ENCODE results near the gene UGT2B28.
"Not testable (repeated sequence)": the region's sequence is repeated elsewhere in the genome, so short reads cannot be mapped to it uniquely, and the experiment has no call there.

UGT2B28 gene

DNA sequence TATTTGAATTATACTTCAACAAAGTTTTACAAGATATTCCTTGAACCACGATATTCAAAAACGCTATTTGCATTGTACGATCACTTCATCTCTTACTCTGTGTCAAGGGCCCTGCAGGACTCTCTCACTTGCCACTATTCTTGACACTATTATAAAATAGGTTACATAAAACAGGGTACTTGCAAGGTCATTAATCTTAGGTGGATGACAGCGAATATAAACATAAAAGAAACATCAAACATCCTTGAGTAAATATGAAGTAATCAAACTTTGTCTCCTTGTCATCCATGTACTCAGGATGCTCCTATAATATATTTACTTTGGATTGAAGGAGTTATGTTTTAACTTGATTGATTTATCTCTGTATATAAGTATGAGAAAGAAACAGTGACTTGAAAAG, at the start of gene UGT2B28:
Gene UGT2B28, plus strand, starts transcription at position 395 of the 400 bp plus-strand sequence. CDS start 26 bp downstream, outside the sequence.
- DNase-seq: not testable (repeated sequence)

DNA sequence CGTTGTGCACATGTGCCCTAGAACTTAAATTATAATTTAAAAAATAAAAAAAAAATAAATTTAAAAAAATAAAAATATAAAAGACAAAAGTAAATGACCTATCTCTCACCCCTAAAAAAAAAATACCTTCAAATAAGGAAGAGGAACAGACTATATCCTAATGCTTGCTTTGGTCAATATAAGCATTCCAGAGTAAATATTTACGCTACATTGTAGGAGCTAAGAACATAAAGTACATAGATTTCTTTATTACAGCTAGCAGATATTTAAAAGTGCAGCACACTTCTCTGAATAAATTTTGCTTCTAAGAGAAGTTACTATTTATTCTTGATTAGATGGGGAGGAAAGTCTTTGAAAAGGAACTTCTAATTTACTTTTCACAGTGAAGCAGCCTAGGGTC, 41.2 kb upstream of the UGT2B28 start:
- DNase-seq: no peak

DNA sequence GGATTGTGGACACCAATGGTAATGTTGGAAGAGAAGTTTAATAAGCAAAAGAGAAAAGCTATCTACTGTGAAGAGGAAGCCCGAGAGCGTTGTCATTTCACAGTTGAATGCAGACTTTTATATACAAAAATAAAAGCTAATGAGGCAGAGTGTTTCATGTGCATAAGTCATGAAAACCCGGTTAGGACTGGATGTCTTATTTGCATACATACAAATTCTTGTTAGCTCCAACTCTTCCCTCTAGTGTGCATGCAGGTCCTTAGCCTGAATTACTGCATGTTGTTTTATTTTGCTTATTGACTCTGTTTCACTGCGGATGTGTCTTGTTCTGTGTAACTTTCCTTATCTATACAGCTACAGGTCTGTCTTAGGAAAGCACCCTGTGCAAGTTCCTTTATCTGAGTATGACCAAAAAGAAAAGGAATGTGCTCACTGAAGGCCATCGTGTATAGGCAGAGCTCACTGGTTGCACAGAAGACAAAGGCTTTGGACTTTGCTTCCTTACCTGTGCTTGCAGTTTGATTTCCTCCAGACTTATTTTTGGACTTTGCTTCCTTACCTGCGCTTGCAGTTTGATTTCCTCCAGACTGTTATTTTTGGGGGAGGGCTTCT, 40.6 kb upstream of the UGT2B28 start:
- DNase-seq: no peak

DNA sequence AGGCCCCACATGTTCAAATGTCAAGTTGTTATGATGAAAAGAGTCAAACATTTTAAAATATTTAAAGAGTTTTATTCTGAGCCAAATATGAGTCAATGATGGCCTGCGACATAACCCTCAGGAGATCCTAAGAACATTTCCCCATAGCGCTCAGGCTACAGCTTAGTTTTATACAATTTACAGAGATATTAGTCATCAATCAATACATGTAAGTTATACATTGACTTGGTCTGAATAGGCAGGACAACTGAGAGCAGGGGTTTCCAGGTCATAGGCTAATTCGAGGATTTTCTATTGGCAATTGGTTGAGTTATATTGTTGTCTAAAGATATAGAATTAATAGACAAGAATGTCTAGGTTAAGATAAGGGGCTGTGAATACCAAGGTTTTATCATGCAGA, 39.5 kb upstream of the UGT2B28 start:
- not testable (repeated sequence) for DNase-seq

DNA sequence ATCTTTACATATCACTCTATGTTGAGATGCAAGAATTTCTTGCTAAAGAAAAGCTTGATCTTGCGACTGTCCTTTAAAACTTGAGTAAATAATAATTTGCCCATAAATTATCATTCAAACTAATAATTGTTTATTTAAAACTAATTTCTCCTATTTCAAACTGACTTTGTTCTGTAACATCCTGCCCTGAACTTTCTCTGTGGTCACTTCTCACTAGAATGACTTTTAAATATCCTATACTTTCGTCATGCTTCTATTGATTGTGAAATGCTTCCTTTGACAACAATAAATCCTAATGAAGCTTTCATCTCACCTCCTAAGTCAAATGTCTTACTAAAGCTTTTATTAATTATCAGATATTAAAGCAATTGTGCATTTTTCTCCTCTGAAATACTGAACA, 38.5 kb upstream of the UGT2B28 start:
- DNase-seq: not testable (repeated sequence)

DNA sequence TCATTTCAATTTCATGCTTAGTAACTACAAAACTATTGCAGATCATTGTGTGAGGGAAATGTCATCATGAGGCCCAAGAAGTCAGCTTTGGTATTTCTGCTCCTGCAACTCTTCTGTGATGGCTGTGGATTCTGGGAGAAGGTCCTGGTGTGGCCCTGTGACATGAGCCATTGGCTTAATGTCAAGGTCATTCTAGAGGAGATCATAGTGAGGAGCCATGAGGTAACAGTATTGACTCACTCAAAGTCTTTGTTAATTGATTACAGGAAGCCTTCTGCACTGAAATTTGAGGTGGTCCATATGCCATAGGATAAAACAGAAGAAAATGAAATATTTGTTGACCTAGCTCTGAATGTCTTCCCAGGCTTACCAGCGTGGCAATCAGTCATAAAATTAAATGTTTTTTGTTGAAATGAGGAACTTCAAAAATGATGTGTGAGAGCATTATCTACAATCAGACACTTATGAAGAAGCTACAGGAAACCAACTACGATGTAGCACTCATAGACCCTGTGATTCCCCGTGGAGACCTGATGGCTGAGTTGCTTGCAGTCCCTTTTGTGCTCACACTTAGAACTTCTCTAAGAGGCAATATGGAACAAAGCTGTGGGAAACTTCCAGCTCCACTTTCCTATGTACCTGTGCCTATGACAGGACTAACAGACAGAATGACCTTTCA, 37.6 kb upstream of the UGT2B28 start:
- DNase-seq: not testable (repeated sequence)

DNA sequence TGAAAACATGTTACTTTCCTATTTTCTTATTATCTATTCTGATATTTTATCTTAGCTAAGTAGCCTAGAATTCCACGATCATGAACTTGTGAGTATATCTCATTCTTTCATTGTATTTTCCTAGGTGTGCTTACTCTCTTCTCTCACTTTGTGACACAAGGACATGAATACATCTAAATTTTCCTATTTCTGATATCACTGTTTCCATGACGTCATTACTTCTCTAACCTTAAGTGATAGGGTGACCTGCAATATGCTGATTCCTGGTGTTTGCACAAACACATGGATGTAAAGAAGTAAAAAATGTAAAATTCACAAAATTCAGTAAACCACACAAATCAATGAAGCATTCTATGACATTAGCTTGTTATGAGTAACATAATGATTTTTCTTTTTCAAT, 29.4 kb upstream of the UGT2B28 start:
- DNase-seq: not testable (repeated sequence)

DNA sequence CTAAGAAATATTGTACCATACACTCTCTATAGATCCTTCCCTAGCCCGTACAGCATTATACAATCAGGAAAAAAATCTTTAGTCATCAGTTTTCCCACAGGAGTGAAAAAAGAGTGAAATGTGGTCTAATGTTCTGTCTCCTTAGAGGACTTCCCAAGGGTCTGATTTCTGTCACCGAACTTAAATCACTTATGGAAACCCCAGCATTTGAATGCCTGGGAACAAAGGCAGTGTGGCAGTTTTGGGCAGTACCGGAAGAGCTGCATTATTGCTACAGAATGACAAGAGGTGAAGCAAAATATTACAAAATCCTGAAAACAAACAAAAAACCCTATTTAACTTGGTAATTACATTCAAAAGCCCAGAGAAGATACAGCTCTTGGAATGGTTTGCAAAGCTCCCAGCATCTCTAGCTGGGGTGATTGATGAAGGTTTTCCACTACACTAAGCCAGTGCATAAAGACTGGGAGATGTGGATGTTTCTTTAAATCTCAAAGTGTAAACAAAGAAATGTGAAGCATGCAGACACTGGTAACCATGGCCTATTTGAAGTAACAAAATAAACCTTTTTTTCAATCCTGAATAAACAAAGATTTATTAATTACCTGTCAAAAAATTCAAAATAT, 27.0 kb upstream of the UGT2B28 start:
- DNase-seq: not testable (repeated sequence)

DNA sequence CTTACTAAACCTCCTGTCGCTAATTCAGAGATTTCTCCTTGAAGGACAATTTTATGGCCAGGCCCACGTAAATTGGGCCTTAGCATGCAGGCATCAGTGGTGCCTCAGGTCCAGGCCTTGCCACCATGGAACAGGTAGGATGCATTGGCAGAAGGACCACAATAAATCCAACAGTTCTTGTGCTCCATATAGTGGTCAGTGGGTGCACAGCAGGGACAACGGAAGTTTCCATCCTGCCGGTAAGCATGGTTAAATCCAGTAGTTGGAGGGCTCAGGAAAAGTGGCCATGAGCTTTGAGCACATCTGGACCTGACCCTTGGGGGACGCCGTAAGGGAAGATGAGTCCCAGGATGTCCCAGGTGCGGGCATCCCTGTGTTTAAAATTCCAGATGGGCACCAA, 11.7 kb upstream of the UGT2B28 start:
- DNase-seq: not testable (repeated sequence)

DNA sequence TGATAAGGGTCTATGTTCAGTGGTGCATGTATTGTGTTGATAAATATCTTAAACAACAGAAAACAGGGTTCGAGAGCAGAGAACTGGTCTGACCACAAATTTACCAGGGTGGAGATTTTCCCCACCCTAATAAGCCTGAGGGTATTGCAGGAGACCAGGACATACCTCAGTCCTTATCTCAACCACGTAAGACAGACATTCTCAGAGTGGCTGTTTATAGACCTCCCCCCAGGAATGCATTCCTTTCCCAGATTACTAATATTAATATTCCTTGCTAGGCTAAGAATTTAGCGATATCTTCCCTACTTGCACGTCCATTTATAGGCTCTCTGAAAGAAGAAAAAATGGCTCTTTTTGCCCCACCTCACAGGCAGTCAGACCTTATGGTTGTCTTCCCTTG, 16.1 kb downstream of the UGT2B28 start:
- not testable (repeated sequence) for DNase-seq

DNA sequence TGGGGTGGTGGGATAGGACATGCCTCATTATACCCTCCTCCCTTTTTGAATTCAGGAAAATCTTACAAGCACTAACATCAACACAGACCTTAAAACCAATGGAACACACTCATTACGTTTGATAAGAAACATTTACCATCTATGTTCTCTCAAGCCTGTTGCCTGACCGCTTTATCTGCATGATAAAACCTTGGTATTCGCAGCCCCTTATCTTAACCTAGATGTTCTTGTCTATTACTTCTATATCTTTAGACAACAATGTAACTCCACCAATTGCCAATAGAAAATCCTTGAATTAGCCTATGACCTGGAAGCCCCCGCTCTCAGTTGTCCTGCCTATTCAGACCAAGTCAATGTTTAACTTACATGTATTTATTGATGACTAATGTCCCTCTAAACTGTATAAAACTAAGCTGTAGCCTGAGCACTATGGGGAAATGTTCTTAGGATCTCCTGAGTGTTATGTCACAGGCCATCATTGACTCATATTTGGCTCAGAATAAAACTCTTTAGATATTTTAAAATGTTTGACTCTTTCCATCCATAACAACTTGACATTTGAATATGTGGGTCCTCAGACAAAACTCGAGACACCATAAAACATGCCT, 28.3 kb downstream of the UGT2B28 start:
- DNase-seq: not testable (repeated sequence)

DNA sequence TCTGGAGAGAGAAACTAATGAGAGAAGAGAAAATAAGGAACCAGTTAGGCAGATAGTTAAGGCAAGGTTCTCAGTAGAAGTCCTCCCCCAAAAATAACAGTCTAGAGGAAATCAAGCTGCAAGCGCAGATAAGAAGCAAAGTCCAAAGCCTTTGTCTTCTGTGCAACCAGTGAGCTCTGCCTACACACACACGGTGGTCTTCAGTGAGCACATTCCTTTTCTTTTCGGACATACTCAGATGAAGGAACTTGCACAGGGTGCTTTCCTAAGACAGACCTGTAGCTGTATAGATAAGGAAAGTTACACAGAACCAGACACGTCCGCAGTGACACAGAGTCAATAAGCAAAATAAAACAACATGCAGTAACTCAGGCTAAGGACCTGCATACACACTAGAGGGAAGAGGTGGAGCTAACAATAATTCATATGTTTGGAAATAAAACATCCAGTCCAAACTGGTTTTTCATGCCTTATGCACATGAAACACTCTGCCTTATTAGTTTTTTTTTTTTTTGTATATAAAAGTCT, 29.3 kb downstream of the UGT2B28 start:
- not testable (repeated sequence) for DNase-seq

DNA sequence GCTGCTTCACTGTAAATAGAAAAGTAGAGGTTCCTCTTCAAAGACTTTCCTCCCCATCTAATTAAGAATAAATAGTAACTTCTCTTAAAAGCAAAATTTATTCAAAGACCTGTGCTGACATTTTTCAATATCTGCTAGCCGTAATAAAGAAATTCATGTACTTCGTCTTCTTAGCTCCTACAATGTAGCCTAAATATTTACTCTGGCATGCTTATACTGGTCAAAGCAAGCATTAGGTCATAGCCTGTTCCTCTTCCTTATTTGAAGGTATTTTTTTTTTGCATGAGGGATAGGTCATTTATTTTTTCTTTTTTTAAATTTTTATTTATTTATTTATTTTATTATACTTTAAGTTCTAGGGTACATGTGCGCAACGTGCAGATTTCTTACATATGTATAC, 30.0 kb downstream of the UGT2B28 start:
- not testable (repeated sequence) for DNase-seq

DNA sequence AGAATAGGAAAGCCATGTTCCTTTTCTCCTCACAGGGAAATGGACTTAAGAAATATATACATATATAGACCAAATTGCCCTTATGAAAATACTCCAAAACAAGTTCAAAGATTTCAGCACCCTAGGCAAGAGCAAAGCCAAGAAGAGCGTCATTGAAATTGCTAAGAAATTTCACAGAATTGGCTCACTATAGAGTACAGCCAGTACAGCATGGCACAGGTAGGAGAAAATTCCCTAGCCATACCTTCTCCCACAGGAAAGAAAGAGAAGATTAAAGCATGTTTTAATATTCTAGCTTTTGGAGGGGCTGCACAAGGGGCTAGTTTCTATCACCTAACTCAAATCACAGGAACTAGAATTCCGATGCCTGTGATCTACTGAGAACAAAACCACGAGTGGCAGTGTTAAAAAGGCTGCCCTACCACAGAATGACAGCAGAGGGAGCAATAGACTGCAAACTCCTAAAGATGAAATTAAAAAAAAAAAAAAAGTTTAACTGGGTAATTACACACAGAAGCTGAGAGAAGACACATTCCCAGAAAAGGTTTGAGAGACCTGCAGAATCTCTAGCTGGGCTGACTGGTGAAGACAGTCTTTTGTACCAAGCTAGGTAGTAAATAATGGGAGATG, 37.5 kb downstream of the UGT2B28 start:
- not testable (repeated sequence) for DNase-seq

DNA sequence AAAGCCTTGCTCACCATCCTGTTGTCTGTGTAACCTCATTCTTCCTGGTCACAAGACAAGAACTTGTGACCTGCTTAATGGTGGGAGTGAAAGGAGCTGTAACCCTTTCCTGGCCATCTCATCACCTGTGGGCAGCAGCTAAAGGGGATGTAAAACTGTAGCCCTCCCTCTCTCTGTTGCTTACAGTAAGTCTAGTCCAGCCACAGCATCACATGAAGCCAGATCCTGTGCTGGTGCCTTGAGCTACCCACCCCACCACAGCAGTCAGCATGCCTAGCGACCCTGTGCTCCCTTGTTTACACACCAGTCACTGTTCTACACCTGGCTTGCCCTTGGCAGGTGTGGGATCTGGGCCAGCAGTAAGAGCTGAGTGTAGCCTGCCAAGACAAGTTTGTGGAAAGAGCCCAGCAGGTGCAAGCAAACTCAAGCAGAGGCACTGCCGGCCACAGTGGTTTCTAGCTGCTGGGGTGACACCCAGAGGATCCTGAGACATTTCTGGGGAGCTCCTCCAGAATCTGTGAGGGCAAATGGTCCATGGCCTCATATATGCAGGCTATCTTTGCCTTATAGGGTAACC, 41.0 kb downstream of the UGT2B28 start:
- DNase-seq: no peak

DNA sequence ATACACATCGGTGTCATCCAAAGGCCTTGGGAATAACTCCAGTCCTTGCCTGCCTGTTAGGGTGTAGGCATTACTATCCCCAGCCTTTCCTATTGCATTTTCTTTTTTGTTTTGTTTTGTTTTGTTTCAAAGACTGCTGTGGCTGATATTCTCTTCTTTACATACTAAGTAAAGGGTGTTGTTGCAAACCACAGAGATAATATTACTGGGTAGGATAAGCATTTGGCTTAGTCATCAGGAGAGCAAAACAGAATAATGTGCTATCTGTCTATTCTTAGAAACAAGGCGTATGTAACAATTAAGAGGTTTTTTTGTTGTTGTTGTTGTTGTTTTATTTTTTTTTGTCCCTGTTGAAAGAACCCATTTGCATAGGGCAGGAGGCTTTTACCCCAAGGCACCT, 41.8 kb downstream of the UGT2B28 start:
- DNase-seq: no peak

DNA sequence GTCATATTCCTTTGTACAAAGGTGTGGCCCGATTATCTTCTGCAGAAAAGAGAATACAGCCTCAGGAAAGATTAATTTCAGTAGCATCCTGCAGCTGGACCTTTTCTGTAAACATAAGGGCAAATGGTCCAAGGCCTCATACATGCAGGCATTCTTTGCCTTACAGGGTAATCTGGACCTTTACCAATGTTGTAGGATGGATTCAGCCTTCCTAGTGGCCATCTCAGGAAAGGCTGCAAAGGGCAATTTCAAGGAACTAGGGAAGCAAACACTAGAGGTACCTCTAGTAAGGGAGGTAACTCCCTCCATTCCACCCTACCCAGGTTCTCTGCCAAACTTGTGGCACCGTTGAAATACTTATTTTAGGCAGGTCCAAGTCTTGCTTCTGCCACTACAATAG, 43.0 kb downstream of the UGT2B28 start:
- no peak for DNase-seq

DNA sequence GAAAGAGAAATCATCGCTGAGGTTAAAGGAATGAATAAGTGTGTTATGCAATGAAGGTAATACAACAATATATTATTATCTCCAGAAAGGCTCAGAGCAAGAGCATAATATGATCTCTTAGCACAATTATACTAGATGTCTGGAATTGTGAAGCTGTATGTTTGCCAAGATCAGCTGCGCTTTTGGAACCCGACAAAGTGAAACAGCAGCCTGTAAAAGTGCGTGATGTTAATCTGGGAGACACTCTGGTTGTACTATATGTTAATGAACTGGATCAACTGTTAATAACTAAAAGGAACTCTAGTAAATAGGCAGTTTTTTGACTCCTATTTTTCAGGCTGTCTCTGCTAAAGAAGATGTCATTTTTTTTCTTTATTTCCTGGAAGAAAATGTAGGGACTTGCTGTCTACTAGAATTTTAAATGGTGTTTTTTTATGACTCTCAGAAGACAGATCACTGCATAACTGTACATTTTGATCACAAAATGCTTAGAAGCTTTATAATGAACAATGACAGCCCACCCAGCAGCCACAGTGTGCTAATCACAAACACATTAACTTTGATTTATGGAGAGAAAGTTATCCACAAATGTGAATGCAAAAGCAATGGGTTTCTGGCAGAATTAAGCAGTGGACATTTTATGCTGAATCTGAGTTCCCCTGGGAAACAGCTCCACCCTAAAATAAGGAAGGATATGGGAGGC, 50.2 kb downstream of the UGT2B28 start:
- no peak for DNase-seq

DNA sequence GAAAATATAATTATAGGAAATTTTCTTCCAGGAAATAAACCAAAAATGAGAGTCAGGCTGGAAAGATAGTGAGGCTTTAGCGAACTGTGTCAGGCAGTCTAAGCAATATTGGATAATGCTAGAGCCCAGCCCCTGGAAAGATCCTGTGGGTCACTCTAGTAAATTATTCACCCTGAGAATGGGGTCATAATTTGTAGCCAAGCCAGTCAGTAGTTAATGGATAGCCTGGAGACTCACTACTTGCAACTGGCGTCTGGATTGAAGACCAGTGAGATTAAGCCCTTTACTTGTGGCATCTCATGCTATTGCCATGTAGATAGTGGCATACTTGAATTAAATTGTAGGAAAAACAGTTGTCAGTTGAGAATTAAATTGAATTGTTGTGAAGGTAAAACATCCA, 51.0 kb downstream of the UGT2B28 start:
- not testable (repeated sequence) for DNase-seq

DNA sequence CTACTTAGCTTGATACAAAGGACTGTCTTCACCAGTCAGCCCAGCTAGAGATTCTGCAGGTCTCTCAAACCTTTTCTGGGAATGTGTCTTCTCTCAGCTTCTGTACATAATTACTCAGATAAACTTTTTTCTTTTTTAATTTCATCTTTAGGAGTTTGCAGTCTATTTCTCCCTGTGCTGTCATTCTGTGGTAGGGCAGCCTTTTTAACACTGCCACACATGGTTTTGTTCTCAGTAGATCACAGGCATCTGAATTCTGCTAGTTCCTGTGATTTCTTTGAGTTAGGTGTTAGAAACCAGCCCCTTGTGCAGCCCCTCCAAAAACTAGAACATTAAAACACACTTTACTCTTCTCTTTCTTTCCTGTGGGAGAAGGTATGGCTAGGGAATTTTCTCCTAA, 55.2 kb downstream of the UGT2B28 start:
- DNase-seq: not testable (repeated sequence)

DNA sequence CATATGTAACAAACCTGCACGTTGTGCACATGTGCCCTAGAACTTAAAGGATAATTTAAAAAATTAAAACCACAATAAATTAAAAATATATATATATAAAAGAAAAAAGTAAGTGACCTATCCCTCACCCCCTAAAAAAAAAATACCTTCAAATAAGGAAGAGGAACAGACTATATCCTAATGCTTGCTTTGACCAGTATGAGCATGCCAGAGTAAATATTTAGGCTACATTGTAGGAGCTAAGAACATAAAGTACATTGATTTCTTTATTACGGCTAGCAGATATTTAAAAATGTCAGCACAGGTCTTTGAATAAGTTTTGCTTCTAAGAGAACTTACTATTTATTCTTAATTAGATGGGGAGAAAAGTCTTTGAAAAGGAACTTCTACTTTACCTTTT, 62.8 kb downstream of the UGT2B28 start:
- not testable (repeated sequence) for DNase-seq

Measured in activated CD8-positive, alpha-beta memory T cell treated with anti-CD3 and anti-CD28 coated beads for 24 hours (primary cell).